MV-4-11 (cell line): ENCODE measurements around the gene CDC42SE2.

Experiments used
- DNase-seq: peaks from one replicate; lab custom pipeline; 2025; lab: John Stamatoyannopoulos, UW

The CDC42SE2 gene

GRCh38 chr5:131263648-131264450 is at the start of gene CDC42SE2:
CDC42SE2 (plus strand) TSS chr5:131264053; CDS start chr5:131359494, 95,441 bp downstream.
- peak; percentile 83 for DNase-seq

GRCh38 chr5:131214609-131215227 is 49.1 kb upstream of the CDC42SE2 start:
- DNase-seq, result no peak

- no peak for DNase-seq
Measured at GRCh38 chr5:131217791-131218190, 46.1 kb upstream of the CDC42SE2 start.

- DNase-seq, result no peak
Measured at GRCh38 chr5:131218392-131218791, 45.5 kb upstream of the CDC42SE2 start.

- DNase-seq, result no peak
Measured at GRCh38 chr5:131220566-131220965, 43.3 kb upstream of the CDC42SE2 start.

- DNase-seq, result no peak
Measured at GRCh38 chr5:131221008-131221703, 42.7 kb upstream of the CDC42SE2 start.

GRCh38 chr5:131221888-131222287 is 42.0 kb upstream of the CDC42SE2 start:
- DNase-seq, result peak; percentile 13

- DNase-seq, result no peak
Measured at GRCh38 chr5:131222731-131223130, 41.1 kb upstream of the CDC42SE2 start.

GRCh38 chr5:131223751-131224386 is 40.0 kb upstream of the CDC42SE2 start:
- DNase-seq, result no peak

GRCh38 chr5:131224387-131225201 is 39.3 kb upstream of the CDC42SE2 start:
- DNase-seq, result peak; percentile 99

GRCh38 chr5:131225282-131225974 is 38.4 kb upstream of the CDC42SE2 start:
- no peak for DNase-seq

GRCh38 chr5:131226899-131227298 is 37.0 kb upstream of the CDC42SE2 start:
- no peak for DNase-seq

GRCh38 chr5:131228646-131229045 is 35.2 kb upstream of the CDC42SE2 start:
- no peak for DNase-seq

GRCh38 chr5:131229623-131230022 is 34.2 kb upstream of the CDC42SE2 start:
- DNase-seq, result no peak

- DNase-seq, result peak; percentile 45
Measured at GRCh38 chr5:131230406-131230805, 33.4 kb upstream of the CDC42SE2 start.

- peak; percentile 30 for DNase-seq
Measured at GRCh38 chr5:131239686-131240085, 24.2 kb upstream of the CDC42SE2 start.

GRCh38 chr5:131242728-131243255 is 21.1 kb upstream of the CDC42SE2 start:
- peak; percentile 62 for DNase-seq

- DNase-seq, result no peak
Measured at GRCh38 chr5:131245312-131245711, 18.5 kb upstream of the CDC42SE2 start.

GRCh38 chr5:131245948-131246347 is 17.9 kb upstream of the CDC42SE2 start:
- DNase-seq, result no peak

GRCh38 chr5:131246504-131246903 is 17.3 kb upstream of the CDC42SE2 start:
- no peak for DNase-seq
